OCI-LY3 (cell line): Measurements from ENCODE around the gene PXDN.
"Not testable (repeated sequence)": the region's sequence is repeated elsewhere in the genome, so short reads cannot be mapped to it uniquely, and the experiment has no call there.

Experiments
- H2AFZ ChIP-seq: fragments of 200-600, 300-600 bp; shearing (Covaris generic); 2 replicates; pipeline ENCODE4 v1.6.0; 2014; ENCODE audit warnings: antibody characterized with exemption, low read depth, low read length
- H3K27ac ChIP-seq: fragments of 200-600, 300-600 bp; sonication (generic); 2 replicates; pipeline ENCODE4 v1.5.1; 2014; ENCODE audit warnings: mild to moderate bottlenecking, low read length, moderate library complexity, mixed read lengths
- H3K27me3 ChIP-seq: fragments of 200-600, 300-600 bp; sonication (generic); 2 replicates; pipeline ENCODE4 v1.6.1; 2014; ENCODE audit warnings: low read depth, low read length, mixed read lengths
- H3K36me3 ChIP-seq: fragments of 200-600, 300-600 bp; sonication (generic); replicated peaks from 2 replicates; pipeline ENCODE3; 2014; ENCODE audit warnings: low read depth, low read length, mixed read lengths
- H3K4me1 ChIP-seq: fragments of 300-600, 200-600 bp; sonication (generic); 2 replicates; pipeline ENCODE4 v1.6.1; 2014; ENCODE audit warnings: low read length, mixed read lengths
- H3K4me2 ChIP-seq: fragments of 200-600, 300-600 bp; sonication (generic); 2 replicates; pipeline ENCODE4 v1.6.1; 2014; ENCODE audit warnings: low read length, mixed read lengths
- H3K4me3 ChIP-seq: fragments of 300-600, 200-600 bp; sonication (generic); 2 replicates; pipeline ENCODE4 v1.5.1; 2014; ENCODE audit warnings: antibody characterized with exemption, mild to moderate bottlenecking, low read length, moderate library complexity
- H3K79me2 ChIP-seq: fragments of 300-600, 200-600 bp; shearing (Covaris generic); 2 replicates; pipeline ENCODE4 v1.6.1; 2014; ENCODE audit warnings: mild to moderate bottlenecking, low read length, mixed read lengths
- H3K9ac ChIP-seq: fragments of 300-600, 200-600 bp; shearing (Covaris generic); 2 replicates; pipeline ENCODE4 v1.6.0; 2014; ENCODE audit warnings: mild to moderate bottlenecking, low read length, moderate library complexity
- H3K9me3 ChIP-seq: fragments of 200-600, 300-600 bp; shearing (Covaris generic); 2 replicates; pipeline ENCODE4 v1.6.1; 2014; ENCODE audit warnings: low read length, mixed read lengths; ENCODE audit not compliant: insufficient read depth
- H4K20me1 ChIP-seq: fragments of 200-600, 300-600 bp; sonication (generic); 2 replicates; pipeline ENCODE4 v1.6.1; 2016; ENCODE audit warnings: low read length, mixed read lengths; ENCODE audit not compliant: insufficient read depth
- EZH2phosphoT487 ChIP-seq: fragments of 200-600 bp; shearing (Covaris generic); IDR thresholded peaks from 2 replicates; pipeline ENCODE4 v1.6.1; 2018; ENCODE audit warnings: antibody characterized with exemption, mixed run types, low read depth
- TF ChIP-seq, protein P1 (sequence below): fragments of 200-600, 300-600 bp; sonication (generic); IDR thresholded peaks from 2 replicates; pipeline ENCODE4 v1.5.1; 2014; ENCODE audit warnings: antibody characterized with exemption, low read length, low read depth

PXDN gene

DNA sequence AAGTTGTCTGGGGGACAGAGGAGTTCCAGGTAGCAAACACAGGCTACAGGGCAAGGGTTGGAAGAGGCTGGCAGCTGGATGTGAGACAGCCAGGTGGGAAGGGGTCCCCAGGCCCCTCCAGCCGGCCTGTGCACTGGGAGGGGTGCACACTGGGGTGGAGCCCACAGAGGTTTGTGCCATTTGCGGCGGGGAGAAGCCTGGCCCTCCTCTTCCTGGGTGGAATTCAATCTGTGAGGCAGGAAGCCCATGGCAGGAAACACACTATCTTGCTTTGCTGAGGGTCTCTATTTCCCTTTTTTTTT, 63.3 kb downstream of the PXDN start:
- Histone ChIP-seq H2AFZ (no peak overlapping the region), H3K36me3 (no peaks in the 10 kb centered on the region), H3K4me1 (no peaks in the 10 kb centered on the region), H3K4me2 (no peak overlapping the region), H3K9me3 (no peaks in the 10 kb centered on the region), H3K4me3 (no peak overlapping the region), H3K9ac (no peak overlapping the region), H3K27me3 (no peaks in the 10 kb centered on the region), H4K20me1 (no peaks in the 10 kb centered on the region), H3K79me2 (no peaks in the 10 kb centered on the region), H3K27ac (no peak overlapping the region)
- TF ChIP-seq EZH2phosphoT487 = no peak
- TF ChIP-seq, protein P1, sequence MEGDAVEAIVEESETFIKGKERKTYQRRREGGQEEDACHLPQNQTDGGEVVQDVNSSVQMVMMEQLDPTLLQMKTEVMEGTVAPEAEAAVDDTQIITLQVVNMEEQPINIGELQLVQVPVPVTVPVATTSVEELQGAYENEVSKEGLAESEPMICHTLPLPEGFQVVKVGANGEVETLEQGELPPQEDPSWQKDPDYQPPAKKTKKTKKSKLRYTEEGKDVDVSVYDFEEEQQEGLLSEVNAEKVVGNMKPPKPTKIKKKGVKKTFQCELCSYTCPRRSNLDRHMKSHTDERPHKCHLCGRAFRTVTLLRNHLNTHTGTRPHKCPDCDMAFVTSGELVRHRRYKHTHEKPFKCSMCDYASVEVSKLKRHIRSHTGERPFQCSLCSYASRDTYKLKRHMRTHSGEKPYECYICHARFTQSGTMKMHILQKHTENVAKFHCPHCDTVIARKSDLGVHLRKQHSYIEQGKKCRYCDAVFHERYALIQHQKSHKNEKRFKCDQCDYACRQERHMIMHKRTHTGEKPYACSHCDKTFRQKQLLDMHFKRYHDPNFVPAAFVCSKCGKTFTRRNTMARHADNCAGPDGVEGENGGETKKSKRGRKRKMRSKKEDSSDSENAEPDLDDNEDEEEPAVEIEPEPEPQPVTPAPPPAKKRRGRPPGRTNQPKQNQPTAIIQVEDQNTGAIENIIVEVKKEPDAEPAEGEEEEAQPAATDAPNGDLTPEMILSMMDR = no peak

DNA sequence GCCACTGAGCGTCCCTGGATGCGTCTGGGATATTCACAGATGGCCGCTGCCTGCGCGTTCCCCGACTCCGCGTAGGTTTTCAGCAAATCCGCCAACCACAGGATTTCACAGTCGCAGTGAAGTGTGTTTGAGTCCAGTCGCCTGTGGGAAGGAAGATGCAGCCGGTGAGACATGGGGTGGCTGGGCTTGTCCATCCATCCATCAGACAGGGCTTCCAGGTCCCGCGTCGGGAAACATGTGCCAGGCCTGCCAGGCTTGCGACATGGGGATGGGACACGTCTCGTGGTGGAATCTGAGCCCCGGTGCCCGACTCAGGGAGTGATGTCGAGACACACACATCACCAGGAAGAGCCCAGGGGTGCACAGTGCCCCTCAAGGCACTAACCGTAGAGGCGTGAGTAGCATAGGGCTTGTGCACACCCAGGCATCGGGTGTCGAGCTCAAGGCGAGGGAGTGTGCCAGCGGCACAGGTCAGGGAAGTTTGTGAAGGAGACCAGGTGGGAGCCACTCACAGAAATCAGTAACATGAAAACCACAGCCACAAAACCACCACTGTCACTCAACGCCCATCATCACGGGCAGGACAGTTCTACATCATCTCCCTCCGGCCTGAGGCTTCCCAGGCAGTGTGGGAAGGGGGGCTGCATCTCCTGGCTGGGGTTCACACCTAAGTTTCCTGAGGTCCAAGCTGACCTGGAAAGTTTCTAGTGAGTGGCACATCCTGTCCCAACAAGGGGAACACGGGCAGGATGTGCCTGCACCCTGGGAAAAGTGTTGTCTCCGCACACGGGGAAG, 63.9 kb downstream of the PXDN start:
- no peaks in the 10 kb centered on the region for H3K27me3 ChIP-seq
- H3K4me2 ChIP-seq = no peak overlapping the region
- no peak overlapping the region for H3K27ac ChIP-seq
- H4K20me1 ChIP-seq = no peaks in the 10 kb centered on the region
- no peaks in the 10 kb centered on the region for H3K36me3 ChIP-seq
- no peak overlapping the region for H3K9ac ChIP-seq
- H3K9me3 ChIP-seq = no peaks in the 10 kb centered on the region
- H3K4me3 ChIP-seq = no peak overlapping the region
- H3K79me2 ChIP-seq = no peaks in the 10 kb centered on the region
- TF ChIP-seq EZH2phosphoT487 = no peak
- TF ChIP-seq, protein P1 = no peak
- no peak overlapping the region for H2AFZ ChIP-seq
- H3K4me1 ChIP-seq = no peaks in the 10 kb centered on the region

DNA sequence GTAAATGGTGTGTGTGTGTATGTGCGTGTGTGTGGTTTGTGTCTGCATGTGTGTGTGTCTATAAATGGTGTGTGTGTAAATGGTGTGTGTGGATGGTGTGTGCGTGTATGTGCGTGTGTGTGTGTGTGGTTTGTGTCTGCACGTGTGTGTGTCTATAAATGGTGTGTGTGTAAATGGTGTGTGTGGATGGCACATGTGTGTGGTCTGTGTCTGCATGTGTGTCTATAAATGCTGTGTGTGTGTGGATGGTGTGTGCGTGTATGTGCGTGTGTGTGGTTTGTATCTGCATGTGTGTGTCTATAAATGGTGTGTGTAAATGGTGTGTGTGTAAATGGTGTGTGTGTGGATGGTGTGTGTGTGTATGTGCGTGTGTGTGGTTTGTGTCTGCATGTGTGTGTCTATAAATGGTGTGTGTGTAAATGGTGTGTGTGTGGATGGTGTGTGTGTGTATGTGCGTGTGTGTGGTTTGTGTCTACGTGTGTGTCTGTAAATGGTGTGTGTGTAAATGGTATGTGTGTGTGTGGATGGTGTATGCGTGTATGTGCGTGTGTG, 64.8 kb downstream of the PXDN start:
- not testable (repeated sequence) for H3K27ac ChIP-seq, H3K9me3 ChIP-seq, H3K79me2 ChIP-seq, H3K4me2 ChIP-seq, H3K36me3 ChIP-seq, H3K4me3 ChIP-seq, H2AFZ ChIP-seq, H4K20me1 ChIP-seq, H3K4me1 ChIP-seq, H3K9ac ChIP-seq, H3K27me3 ChIP-seq

DNA sequence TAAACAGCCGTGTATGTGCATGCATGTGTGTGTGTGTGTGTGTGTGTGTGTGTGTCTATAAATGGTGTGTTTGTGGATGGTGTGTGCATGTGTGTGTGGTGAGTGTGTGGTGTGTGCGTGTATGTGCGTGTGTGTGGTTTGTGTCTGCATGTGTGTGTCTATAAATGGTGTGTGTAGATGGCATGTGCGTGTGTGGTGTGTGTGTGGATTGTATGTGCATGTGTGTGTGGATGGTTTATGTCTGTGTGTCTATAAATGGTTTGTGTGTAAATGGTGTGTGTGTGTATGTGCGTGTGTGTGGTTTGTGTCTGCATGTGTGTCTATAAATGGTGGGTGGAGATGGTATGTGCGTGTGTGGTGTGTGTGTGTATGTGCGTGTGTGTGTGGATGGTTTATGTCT, 65.2 kb downstream of the PXDN start:
- not testable (repeated sequence) for H3K79me2 ChIP-seq, H3K9me3 ChIP-seq, H3K27ac ChIP-seq, H3K4me1 ChIP-seq, H3K27me3 ChIP-seq, H3K4me2 ChIP-seq, H4K20me1 ChIP-seq, H2AFZ ChIP-seq, H3K4me3 ChIP-seq, H3K36me3 ChIP-seq, H3K9ac ChIP-seq

DNA sequence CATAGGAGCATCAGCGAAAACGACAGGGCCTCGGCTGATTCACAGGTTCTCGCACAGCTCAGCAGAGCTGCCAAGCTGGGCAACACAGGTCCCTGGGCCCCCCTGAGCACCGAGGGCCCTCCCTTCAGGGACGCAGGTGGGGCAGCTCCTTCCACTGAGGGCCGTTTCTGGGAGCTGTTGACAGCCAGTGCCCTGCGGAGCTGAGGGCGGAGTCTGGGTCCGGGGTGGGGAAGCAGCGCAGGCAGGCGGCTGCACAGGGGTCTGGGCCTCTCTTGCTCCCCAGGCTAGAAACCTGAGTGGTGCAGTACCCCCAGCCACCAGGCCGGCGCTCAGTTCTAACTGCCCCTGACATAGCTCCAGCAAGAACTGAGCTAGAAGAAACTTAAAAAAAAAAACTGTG, 65.7 kb downstream of the PXDN start:
- no peak overlapping the region for H3K4me2 ChIP-seq
- no peaks in the 10 kb centered on the region for H3K79me2 ChIP-seq
- H3K36me3 ChIP-seq = no peaks in the 10 kb centered on the region
- TF ChIP-seq, protein P1 = no peak
- TF ChIP-seq EZH2phosphoT487 = no peak
- H2AFZ ChIP-seq = no peak overlapping the region
- no peak overlapping the region for H3K9ac ChIP-seq
- no peak overlapping the region for H3K4me3 ChIP-seq
- H3K27ac ChIP-seq = no peak overlapping the region
- H3K9me3 ChIP-seq = no peaks in the 10 kb centered on the region
- H4K20me1 ChIP-seq = no peaks in the 10 kb centered on the region
- H3K4me1 ChIP-seq = no peaks in the 10 kb centered on the region
- no peaks in the 10 kb centered on the region for H3K27me3 ChIP-seq
